Neutrophil (primary cell): ENCODE data around the gene CDKAL1.
"Not testable (repeated sequence)": the region's sequence is repeated elsewhere in the genome, so short reads cannot be mapped to it uniquely, and the experiment has no call there.

Source experiments
- H3K27ac ChIP-seq: fragments of 200-600 bp; sonication (generic); 2 replicates; pipeline ENCODE4 v1.5.1; 2016; ENCODE audit warnings: mild to moderate bottlenecking, moderate library complexity
- H3K27me3 ChIP-seq: fragments of 200-600 bp; sonication (generic); 2 replicates; pipeline ENCODE4 v1.6.0; 2016; ENCODE audit warnings: mild to moderate bottlenecking
- H3K36me3 ChIP-seq: fragments of 200-600 bp; sonication (generic); 2 replicates; pipeline ENCODE4 v1.5.1; 2017
- H3K4me1 ChIP-seq, 2 experiments: fragments of 200-600 bp in 1 of 2; sonication (generic) in 1 of 2; 1 replicate in 1 of 2; 2 replicates in 1 of 2; pipeline versions ENCODE4 v1.5.1 to v1.6.1; 2013 to 2016; ENCODE audit warnings: low read depth in 1 of 2, low read length in 1 of 2, mild to moderate bottlenecking in 1 of 2, moderate library complexity in 1 of 2; ENCODE audit not compliant: control insufficient read depth in 1 of 2, insufficient read depth in 1 of 2
- H3K4me3 ChIP-seq, 2 experiments: fragments of 200-600 bp in 1 of 2; sonication (generic) in 1 of 2; 1 replicate in 1 of 2; 2 replicates in 1 of 2; pipeline ENCODE4 v1.5.1; 2013 to 2016; ENCODE audit warnings: low read depth in 1 of 2, low read length in 1 of 2, mild to moderate bottlenecking in 1 of 2, moderate library complexity in 1 of 2
- H3K9me3 ChIP-seq: fragments of 200-600 bp; sonication (generic); 2 replicates; pipeline ENCODE4 v1.5.1; 2016
- TF ChIP-seq, protein P1 (sequence below): fragments of 200-600 bp; sonication (generic); IDR thresholded peaks from 2 replicates; pipeline ENCODE4 v1.5.1; 2016; ENCODE audit warnings: antibody characterized with exemption

The CDKAL1 gene

DNA sequence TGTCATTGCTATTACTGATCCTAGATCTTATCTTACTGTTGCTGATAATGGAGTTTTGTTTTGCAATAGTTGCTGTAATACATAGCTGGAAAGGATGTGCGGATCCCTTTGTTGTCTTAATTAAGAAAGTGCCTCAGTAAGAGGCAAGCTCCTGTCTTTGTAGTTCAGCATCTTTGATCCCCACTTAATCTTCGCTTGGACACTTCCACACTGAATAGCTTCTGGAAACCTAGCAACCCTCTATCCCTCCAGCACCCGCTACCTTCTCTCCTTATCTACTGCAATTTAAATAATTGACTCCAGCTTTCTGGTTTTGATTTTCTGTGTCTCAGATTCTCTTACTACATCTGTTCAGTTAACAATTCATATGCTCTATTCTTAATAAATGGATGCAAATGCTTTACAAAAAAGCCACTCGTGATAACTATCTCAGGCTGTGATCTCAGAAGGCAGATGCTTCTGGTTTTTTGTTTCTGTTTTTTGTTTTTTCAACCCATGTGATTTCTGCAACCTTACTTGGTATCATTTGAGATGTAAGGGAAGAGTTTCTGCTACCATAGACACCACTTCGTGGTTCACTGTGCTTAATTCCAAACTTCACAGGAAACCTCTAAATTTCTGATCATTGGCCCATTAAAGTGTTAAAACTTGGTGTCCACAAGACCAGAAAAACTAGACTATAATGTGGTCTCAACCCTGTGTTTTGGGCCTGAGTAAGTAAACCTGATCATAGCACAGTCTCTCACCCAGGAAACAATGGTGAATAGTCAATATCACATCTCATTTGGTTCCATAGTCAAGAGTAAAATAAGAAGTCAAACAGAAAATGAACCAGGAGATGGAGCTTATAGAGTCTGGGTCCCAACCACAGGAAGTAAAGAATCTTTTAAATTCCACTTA lies 707.2 kb downstream of the CDKAL1 start:
- TF ChIP-seq, protein P1, sequence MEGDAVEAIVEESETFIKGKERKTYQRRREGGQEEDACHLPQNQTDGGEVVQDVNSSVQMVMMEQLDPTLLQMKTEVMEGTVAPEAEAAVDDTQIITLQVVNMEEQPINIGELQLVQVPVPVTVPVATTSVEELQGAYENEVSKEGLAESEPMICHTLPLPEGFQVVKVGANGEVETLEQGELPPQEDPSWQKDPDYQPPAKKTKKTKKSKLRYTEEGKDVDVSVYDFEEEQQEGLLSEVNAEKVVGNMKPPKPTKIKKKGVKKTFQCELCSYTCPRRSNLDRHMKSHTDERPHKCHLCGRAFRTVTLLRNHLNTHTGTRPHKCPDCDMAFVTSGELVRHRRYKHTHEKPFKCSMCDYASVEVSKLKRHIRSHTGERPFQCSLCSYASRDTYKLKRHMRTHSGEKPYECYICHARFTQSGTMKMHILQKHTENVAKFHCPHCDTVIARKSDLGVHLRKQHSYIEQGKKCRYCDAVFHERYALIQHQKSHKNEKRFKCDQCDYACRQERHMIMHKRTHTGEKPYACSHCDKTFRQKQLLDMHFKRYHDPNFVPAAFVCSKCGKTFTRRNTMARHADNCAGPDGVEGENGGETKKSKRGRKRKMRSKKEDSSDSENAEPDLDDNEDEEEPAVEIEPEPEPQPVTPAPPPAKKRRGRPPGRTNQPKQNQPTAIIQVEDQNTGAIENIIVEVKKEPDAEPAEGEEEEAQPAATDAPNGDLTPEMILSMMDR, result no peak
- Histone ChIP-seq H3K4me3 (no peak overlapping the region), H3K27me3 (no peaks in the 10 kb centered on the region), H3K36me3 (no peaks in the 10 kb centered on the region), H3K27ac (no peak overlapping the region), H3K9me3 (no peaks in the 10 kb centered on the region), H3K4me1 (no peaks in the 10 kb centered on the region)

DNA sequence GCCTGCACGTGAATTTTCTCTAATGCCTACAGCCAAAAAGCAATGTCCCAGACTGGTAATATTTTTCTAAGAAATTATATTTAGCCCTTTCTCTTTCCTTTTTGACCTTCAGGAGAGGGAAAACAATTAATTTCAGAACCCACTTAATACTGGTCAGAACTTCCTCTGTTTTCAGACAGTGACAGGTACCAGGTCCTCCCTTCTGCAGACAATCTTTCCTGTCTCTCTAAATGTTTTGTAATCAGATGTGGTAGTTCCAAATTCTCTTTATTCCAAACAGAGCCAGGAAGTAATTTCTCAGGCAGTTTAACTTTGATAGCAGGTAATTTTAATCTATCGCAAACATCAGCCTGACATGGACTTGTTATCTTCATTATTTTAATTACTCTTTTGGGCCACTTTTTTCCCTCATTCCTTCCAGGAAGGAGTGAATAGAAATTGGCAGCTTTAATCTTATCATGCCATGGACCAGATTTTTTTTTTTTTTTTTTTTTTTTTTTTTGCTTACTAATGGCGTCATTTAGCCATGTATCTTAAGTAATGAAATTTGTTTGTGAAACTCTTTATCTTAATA lies 710.7 kb downstream of the CDKAL1 start:
- no peaks in the 10 kb centered on the region for H3K4me1 ChIP-seq
- H3K27ac ChIP-seq, result no peak overlapping the region
- no peaks in the 10 kb centered on the region for H3K36me3 ChIP-seq
- no peaks in the 10 kb centered on the region for H3K27me3 ChIP-seq
- H3K4me3 ChIP-seq, result no peak overlapping the region
- TF ChIP-seq, protein P1, result no peak
- H3K9me3 ChIP-seq, result no peaks in the 10 kb centered on the region

DNA sequence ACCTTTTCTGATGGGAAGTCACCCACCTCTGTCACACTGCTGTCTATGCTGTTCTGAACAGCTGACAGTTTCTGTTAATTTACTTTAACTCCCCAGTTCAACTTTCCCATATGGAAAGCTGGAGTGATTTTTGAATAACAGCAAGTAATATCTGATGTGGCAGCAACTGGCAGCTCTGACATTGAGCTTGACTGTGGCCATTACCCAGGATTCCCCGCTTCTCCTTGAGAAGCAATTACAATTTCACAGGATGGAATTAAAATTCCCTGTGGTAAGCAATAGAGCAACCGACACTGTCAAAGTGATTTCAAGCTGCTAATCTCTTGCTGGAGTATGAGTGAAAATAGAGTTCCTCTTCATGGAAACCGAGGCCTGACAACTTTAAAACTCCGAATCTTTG lies 711.2 kb downstream of the CDKAL1 start:
- Histone ChIP-seq H3K27me3 (no peaks in the 10 kb centered on the region), H3K4me3 (no peak overlapping the region), H3K9me3 (no peaks in the 10 kb centered on the region), H3K27ac (no peak overlapping the region), H3K4me1 (no peaks in the 10 kb centered on the region), H3K36me3 (no peaks in the 10 kb centered on the region)
- TF ChIP-seq, protein P1, result no peak

DNA sequence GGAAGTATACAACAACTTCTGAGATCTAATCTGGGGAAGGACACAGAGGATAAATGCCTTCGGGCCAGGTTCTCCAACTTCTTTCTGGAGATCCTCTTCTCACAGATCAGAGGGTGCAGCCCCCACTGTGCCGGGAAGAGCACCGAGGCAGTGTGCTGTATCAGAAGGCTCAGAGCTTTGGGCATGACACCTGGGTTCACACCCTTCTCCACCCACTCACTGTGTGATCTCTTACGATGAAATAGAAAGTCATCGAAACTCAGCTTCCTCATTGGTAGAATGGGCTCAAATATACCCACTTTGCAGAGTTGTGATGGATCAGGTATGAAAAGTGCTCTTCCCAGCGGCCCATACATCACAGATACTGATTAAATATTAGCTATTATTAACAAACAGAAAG lies 711.8 kb downstream of the CDKAL1 start:
- H3K27ac ChIP-seq, result no peak overlapping the region
- H3K4me1 ChIP-seq, result no peaks in the 10 kb centered on the region
- no peaks in the 10 kb centered on the region for H3K27me3 ChIP-seq
- H3K4me3 ChIP-seq, result no peak overlapping the region
- H3K9me3 ChIP-seq, result no peaks in the 10 kb centered on the region
- no peaks in the 10 kb centered on the region for H3K36me3 ChIP-seq
- TF ChIP-seq, protein P1, result no peak

DNA sequence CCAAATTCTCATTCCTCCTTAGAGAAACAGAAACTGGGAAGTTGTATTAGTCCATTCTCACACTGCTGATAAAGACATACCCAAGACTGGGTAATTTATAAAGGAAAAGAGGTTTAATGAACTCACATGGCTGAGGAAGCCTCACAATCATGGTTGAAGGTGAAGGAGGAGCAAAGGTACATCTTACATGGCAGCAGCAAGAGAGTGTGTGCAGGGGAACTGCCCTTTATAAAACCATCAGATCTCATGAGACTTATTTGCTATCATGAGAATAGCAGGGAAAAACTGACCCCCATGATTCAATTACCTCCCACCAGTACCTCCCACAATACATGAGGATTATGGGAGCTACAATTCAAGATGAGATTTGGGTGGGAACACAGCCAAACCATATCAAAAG lies 720.2 kb downstream of the CDKAL1 start:
- not testable (repeated sequence) for H3K27ac ChIP-seq, H3K36me3 ChIP-seq, H3K27me3 ChIP-seq, H3K9me3 ChIP-seq, H3K4me3 ChIP-seq, H3K4me1 ChIP-seq

DNA sequence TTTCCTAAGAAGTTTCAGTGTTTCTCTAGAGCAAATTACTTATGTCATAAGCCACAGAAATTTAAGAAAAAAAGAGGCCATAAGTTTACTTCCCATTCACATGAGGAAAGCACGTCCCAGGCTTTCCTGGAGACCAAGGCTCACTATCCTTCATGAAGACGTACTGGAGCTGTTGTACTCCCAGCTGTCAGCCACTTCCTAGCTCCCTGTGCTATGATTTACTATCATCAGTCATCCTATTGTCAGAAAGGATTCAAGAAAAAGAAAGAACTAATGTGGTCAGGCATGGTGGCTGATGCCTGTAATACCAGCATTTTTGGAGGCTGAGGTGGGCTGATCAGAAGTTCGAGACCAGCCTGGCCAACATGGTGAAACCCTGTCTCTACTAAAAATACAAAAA lies 721.9 kb downstream of the CDKAL1 start:
- Histone ChIP-seq H3K27ac (no peak overlapping the region), H3K9me3 (no peaks in the 10 kb centered on the region), H3K4me3 (no peak overlapping the region), H3K27me3 (no peaks in the 10 kb centered on the region), H3K36me3 (no peaks in the 10 kb centered on the region), H3K4me1 (no peaks in the 10 kb centered on the region)
- TF ChIP-seq, protein P1, result no peak
